DOHH2 (cell line): ENCODE data around the gene TNN.

Experiments
- CTCF ChIP-seq: fragments of 200-600 bp; sonication (generic); IDR thresholded peaks from one replicate; pipeline ENCODE4 v1.5.1; 2014; ENCODE audit warnings: antibody characterized with exemption, mild to moderate bottlenecking, low read depth, low read length; ENCODE audit not compliant: poor library complexity, severe bottlenecking
- EZH2phosphoT487 ChIP-seq: fragments of 200-600 bp; sonication (generic); IDR thresholded peaks from 2 replicates; pipeline ENCODE4 v1.6.1; 2017; ENCODE audit warnings: borderline replicate concordance, mild to moderate bottlenecking, antibody characterized with exemption, low read length, moderate library complexity, mixed read lengths

- TF ChIP-seq CTCF: no peak
- TF ChIP-seq EZH2phosphoT487: no peak
These were observed 6.0 kb downstream of the TNN start for GRCh38 chr1:175073633-175074032.
